Left ventricle myocardium inferior (tissue), 1 donor: ENCODE data around the gene CHRM2. TPM values are rescaled to one million over a fixed set of nuclear protein-coding genes. Genes with fewer than 3 reads are reported as not detected.

Source experiments
- DNase-seq: peaks from one replicate; pipeline ENCODE4 v3.0.0-alpha.2; 2020
- H3K27ac ChIP-seq: fragments of 200-600 bp; replicated peaks from 2 replicates; pipeline ENCODE4 v1.8.0; 2021
- H3K27me3 ChIP-seq: fragments of 200-600 bp; 2 replicates; pipeline ENCODE4 v1.8.0; 2021; ENCODE audit warnings: low read depth
- H3K36me3 ChIP-seq: fragments of 200-600 bp; 2 replicates; pipeline ENCODE4 v1.8.0; 2021
- H3K4me1 ChIP-seq: fragments of 200-600 bp; 2 replicates; pipeline ENCODE4 v1.8.0; 2021
- H3K4me3 ChIP-seq: fragments of 200-600 bp; 2 replicates; pipeline ENCODE4 v1.8.0; 2021; ENCODE audit warnings: mild to moderate bottlenecking, moderate library complexity
- H3K9me3 ChIP-seq: fragments of 200-600 bp; replicated peaks from 2 replicates; pipeline ENCODE4 v1.8.0; 2021
- CTCF ChIP-seq: fragments of 200-600 bp; IDR thresholded peaks from 2 replicates; pipeline ENCODE4 v1.8.0; 2021; ENCODE audit warnings: antibody characterized with exemption, mild to moderate bottlenecking, borderline replicate concordance
- intact Hi-C: fragments of 100-400 bp; cut with micrococcal nuclease; formaldehyde crosslinking; loops from one replicate; pipeline ENCODE4 v1.11.0; 2022
- total RNA-seq: library from RNA; stranded (reverse); fragmentation: NEBNext Ultra II Directional; extraction: Animal tissue kit (Norgen Biotek cat#: 25700); gene quantifications from one replicate; pipeline ENCODE4 v1.2.1, GENCODE V29; 2021
- donor health status: DM: no; HTN: yes; CAD: no; lungs with severe emphysema.

The CHRM2 gene
- total RNA-seq, 1 donor from 2014 or later, result 76.2 TPM

GRCh38 chr7:136914016-136914415 lies 45.6 kb downstream of the CHRM2 start:
- H3K36me3 ChIP-seq, result no peaks in the 10 kb centered on the region
- no peak for TF ChIP-seq CTCF
- no peak overlapping the region for H3K4me3 ChIP-seq
- H3K4me1 ChIP-seq, result peaks cover 25% of the 10 kb centered on the region
- H3K27ac ChIP-seq, result no peak overlapping the region
- no peaks in the 10 kb centered on the region for H3K9me3 ChIP-seq
- H3K27me3 ChIP-seq, result no peaks in the 10 kb centered on the region
- intact Hi-C loops, result no loop called here
- no peak for DNase-seq

- peaks cover 25% of the 10 kb centered on the region for H3K4me1 ChIP-seq
- no peaks in the 10 kb centered on the region for H3K27me3 ChIP-seq
- H3K9me3 ChIP-seq, result no peaks in the 10 kb centered on the region
- H3K36me3 ChIP-seq, result no peaks in the 10 kb centered on the region
- no peak overlapping the region for H3K4me3 ChIP-seq
- H3K27ac ChIP-seq, result no peak overlapping the region
- intact Hi-C loops, result no loop called here
- DNase-seq, result no peak
- no peak for TF ChIP-seq CTCF
Measured at GRCh38 chr7:136919820-136920219, 51.4 kb downstream of the CHRM2 start.

GRCh38 chr7:136923111-136923667 lies 54.7 kb downstream of the CHRM2 start:
- intact Hi-C loops, result no loop called here
- no peak for TF ChIP-seq CTCF
- no peak overlapping the region for H3K27ac ChIP-seq

GRCh38 chr7:136925044-136925443 lies 56.6 kb downstream of the CHRM2 start:
- peak overlapping the region; percentile 45 for H3K27ac ChIP-seq
- no peak overlapping the region for H3K4me3 ChIP-seq
- no peaks in the 10 kb centered on the region for H3K9me3 ChIP-seq
- DNase-seq, result no peak
- intact Hi-C loops, result no loop called here
- H3K4me1 ChIP-seq, result peaks cover 53% of the 10 kb centered on the region
- H3K27me3 ChIP-seq, result no peaks in the 10 kb centered on the region
- TF ChIP-seq CTCF, result no peak
- H3K36me3 ChIP-seq, result no peaks in the 10 kb centered on the region

More at GRCh38 chr7:136923111-136923667, 54.7 kb downstream of the CHRM2 start:
- DNase-seq, result no peak
- Histone ChIP-seq H3K27me3 (no peaks in the 10 kb centered on the region), H3K36me3 (no peaks in the 10 kb centered on the region), H3K9me3 (no peaks in the 10 kb centered on the region), H3K4me1 (peaks cover 41% of the 10 kb centered on the region), H3K4me3 (no peak overlapping the region)

- H3K9me3 ChIP-seq, result no peaks in the 10 kb centered on the region
- intact Hi-C loops, result no loop called here
- peak overlapping the region; percentile 45 for H3K27ac ChIP-seq
- no peaks in the 10 kb centered on the region for H3K27me3 ChIP-seq
- H3K4me1 ChIP-seq, result peaks cover 53% of the 10 kb centered on the region
- H3K4me3 ChIP-seq, result no peak overlapping the region
- TF ChIP-seq CTCF, result no peak
- H3K36me3 ChIP-seq, result no peaks in the 10 kb centered on the region
- no peak for DNase-seq
Measured at GRCh38 chr7:136925556-136925955, 57.1 kb downstream of the CHRM2 start.
